ENCODE measurements around the gene ANKRD28.

DNA sequence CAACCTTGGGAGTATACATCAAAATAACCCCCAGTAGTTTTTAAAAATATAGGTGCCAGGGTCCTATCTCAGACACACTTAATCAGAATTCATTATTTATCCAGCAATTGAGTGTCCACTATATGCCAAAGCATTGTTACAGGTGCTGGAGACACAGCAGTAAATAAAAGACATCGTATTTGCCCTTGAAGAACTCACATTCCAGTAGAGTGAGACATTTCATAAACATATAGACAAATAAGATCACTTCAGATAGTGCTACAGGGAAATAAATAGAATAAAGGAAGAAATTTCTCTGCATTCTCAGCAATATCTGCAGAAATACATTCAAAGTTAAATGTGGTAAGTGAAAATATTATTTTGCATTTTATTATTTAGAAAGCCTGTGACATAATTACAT is 34.1 kb upstream of the ANKRD28 start:
- TF ChIP-seq, protein P1, sequence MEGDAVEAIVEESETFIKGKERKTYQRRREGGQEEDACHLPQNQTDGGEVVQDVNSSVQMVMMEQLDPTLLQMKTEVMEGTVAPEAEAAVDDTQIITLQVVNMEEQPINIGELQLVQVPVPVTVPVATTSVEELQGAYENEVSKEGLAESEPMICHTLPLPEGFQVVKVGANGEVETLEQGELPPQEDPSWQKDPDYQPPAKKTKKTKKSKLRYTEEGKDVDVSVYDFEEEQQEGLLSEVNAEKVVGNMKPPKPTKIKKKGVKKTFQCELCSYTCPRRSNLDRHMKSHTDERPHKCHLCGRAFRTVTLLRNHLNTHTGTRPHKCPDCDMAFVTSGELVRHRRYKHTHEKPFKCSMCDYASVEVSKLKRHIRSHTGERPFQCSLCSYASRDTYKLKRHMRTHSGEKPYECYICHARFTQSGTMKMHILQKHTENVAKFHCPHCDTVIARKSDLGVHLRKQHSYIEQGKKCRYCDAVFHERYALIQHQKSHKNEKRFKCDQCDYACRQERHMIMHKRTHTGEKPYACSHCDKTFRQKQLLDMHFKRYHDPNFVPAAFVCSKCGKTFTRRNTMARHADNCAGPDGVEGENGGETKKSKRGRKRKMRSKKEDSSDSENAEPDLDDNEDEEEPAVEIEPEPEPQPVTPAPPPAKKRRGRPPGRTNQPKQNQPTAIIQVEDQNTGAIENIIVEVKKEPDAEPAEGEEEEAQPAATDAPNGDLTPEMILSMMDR (IDR thresholded peaks at IDR 0.05): no peak
- TF ChIP-seq POLR2A (IDR thresholded peaks at IDR 0.05) (no peak), EP300 (IDR thresholded peaks at IDR 0.05) (no peak)

Data from ovary (tissue), 3 donors.